GM21423 (cell line): ENCODE results near the gene ARMC10.
"Not testable (repeated sequence)": the region's sequence is repeated elsewhere in the genome, so short reads cannot be mapped to it uniquely, and the experiment has no call there.

Experiments used
- ATAC-seq: cut with Tn5 transposase; IDR thresholded peaks from one replicate; pipeline ENCODE4 v1.9.1; 2021; ENCODE audit warnings: mild to moderate bottlenecking, moderate library complexity; ENCODE audit not compliant: unreplicated experiment

Gene ARMC10

DNA sequence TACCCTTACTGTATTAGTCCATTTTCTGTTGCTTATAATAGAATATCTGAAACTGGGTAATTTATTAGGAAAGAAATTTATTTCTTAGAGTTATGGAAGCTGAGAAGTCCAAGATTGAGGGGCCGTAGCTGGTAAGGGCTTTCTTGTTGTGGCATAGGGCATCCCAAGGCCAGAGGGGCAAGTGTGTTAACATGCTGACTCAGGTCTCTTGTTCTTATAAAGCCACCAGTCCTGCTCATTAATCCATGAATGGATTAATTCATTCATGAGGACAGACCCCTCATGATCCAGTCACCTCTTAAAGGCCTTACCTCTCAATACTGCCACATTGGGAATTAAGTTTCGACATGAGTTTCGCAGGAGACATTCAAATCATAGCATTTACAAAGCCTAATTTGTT lies 2.4 kb downstream of the ARMC10 start:
- ATAC-seq: no peak

DNA sequence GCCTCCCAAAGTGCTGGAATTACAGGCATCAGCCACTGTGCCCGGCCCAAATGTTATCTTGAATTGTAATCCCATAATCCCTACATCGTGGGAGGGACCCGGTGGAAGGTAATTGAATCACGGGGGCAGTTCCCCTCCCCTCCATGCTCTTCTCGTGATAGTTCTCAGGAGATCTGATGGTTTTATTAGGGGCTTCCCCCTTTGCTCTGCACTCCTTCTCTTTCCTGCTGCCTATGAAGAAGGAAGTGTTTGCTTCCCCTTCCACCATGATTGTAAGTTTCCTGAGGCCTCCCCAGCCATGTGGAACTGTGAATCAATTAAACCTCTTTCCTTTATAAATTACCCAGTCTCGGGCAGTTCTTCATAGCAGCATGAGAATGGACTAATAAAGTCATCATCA lies 3.3 kb downstream of the ARMC10 start:
- not testable (repeated sequence) for ATAC-seq

DNA sequence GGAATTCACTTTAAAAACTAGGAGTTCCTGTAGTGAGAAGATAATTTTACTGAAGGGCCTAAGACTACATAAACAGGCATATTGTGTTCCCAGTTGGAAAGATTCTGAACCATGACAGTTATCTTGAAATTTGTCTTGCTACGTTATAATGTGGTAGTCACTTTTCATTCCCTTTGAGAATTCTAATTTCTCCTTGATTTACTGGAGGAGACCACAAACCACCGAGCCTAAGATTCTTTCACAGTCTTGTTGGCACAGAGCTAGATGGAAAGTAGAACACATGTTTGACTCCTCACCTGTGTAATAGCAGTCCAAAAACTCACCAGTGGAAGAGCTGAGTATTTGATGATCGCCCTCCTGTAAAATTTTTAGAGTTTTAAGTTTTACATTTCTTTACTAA lies 4.9 kb downstream of the ARMC10 start:
- ATAC-seq: no peak

GRCh38 chr7:103080923-103081322 lies 6.0 kb downstream of the ARMC10 start:
- ATAC-seq: no peak

DNA sequence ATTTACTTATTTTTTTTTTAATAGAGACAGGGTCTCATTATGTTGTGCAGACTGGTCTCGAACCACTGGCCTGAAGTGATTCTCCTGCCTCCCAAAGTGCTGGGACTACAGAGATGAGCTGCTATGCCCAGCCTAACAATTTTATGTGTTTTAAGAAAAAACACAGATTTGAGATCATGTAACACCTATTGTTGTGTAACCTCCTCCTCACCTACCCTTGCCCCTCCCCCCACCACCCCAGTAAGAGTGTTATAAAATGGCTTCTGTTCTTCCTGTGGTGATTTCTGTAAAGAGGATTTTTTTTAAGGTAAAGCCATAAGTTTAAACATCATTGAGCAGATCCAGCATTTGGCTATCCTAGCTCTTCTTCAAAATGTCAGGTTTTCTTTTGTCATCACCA lies 7.6 kb downstream of the ARMC10 start:
- ATAC-seq: no peak

DNA sequence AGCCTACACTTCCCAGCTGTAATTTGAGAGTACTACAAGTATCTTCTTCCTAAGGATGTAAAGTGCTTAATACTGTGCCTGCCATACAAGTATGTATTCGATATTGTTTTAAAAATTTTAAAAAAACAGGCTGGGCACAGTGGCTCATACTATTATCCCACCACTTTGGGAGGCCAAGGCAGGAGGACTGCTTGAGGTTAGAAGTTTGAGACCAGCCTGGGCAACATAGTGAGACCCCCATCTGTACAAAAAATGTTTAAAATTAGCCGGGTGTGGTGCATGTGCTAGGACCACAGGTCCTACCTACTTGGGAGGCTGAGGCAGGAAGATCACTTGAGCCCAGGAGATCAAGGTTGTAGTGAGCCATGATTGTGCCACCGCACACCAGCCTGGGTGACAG lies 8.3 kb downstream of the ARMC10 start:
- no peak for ATAC-seq

GRCh38 chr7:103092321-103092720 lies 17.4 kb downstream of the ARMC10 start:
- ATAC-seq: not testable (repeated sequence)

- ATAC-seq: no peak
Measured at GRCh38 chr7:103093429-103093828, 18.5 kb downstream of the ARMC10 start.

- ATAC-seq: no peak
Measured at GRCh38 chr7:103094102-103094501, 19.2 kb downstream of the ARMC10 start.

DNA sequence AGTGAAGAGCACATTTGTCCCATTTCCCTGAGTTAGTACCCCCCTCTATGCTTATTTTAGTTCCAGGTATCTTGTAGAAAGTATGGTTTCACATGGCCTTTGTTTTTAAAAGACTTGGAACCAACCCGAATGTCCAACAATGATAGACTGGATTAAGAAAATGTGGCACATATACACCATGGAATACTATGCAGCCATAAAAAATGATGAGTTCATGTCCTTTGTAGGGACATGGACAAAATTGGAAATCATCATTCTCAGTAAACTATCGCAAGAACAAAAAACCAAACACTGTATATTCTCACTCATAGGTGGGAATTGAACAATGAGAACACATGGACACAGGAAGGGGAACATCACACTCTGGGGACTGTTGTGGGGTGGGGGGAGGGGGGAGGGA lies 20.6 kb downstream of the ARMC10 start:
- ATAC-seq: not testable (repeated sequence)

DNA sequence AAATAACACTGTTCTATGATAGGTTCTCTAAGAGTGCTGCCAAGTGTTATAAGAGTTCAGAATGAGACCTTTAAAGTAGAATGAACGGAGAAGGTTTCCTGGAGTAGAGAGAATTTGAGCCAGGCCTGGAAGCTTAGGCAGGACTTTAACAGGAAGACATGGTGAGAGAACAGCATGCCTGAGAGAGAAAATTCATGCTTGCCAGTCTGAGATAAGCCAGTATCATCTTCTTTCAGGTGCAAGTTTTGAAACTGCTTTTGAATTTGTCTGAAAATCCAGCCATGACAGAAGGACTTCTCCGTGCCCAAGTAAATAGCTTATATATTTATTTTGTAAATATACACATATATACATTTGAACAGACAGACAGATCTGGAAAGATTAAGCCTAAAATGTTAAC lies 22.1 kb downstream of the ARMC10 start:
- ATAC-seq: no peak

DNA sequence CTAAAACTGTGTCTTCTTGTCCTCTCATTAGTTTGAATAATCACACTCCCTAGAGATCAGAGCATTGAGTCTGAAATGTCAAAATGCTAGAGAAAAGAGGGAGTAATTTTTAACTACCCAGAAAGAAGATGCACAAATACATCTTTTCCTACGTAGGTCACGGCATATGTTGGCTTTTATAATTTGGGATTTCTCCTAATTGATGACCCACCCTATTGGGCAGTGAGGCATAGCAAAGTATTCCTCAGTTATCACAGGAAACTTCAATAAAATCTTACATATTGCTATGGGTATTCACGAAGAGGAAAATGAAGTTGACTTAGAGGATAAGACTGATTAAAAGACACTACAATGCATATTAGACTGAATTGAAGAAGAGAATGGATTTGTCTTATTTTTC lies 25.4 kb downstream of the ARMC10 start:
- ATAC-seq: no peak

DNA sequence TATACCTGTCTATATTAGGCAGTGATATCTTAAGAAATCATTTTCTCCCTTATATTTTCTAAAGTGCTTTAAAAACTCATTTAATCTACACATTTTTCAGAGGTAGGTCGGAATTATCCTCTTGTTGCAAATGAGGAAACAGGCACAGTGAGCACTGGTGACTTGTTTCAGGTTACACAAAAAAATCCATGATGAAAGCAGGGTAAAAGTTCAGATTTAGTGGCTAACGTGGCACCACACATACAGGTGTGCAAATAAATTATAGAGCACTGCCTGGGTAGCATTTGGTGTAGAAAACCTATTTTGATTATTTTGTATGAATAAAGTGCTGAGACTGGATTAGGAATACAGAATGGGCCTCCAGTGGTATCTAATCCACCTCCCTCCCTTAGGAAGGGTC lies 26.6 kb downstream of the ARMC10 start:
- ATAC-seq: no peak

DNA sequence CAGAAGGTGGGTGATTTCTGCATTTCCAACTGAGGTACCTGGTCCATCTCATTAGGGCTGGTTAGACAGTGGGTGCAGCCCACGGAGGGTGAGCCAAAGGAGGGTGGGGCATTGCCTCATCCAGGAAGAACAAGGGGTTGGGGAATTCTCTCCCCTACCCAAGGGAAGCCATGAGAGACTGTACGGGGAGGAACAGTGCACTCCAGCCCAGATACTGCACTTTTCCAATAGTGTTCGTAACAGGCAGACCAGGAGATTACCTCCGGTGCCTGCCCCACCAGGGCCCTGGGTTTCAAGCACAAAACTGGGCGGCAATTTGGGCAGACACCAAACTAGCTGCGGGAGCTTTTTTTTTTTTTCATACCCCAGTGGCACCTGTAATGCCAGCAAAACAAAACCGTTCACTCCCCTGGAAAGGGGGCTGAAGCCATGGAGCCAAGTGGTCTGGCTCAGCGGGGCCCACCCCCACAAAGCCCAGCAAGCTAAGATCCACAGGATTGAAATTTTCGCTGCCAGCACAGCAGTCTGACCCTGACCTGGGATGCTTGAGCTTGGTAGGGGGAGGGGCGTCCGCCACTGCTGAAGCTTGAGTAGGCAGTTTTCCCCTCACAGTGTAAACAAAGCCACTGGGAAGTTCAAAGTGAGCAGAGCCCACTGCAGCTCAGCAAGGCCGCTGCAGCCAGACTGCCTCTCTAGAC lies 31.2 kb downstream of the ARMC10 start:
- no peak for ATAC-seq

DNA sequence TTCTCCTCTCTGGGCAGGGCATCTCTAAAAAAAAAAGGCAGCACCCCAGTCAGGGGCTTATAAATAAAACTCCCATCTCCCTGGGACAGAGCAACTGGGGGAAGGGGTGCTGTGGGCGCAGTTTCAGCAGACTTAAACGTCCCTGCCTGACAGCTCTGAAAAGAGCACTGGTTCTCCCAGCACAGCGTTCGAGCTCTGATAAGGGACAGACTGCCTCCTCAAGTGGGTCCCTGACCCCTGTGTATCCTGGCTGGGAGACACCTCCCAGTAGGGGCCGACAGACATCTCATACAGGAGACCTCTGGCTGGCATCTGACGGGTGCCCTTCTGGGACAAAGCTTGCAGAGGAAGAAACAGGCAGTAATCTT lies 31.7 kb downstream of the ARMC10 start:
- not testable (repeated sequence) for ATAC-seq

GRCh38 chr7:103113164-103113563 lies 38.2 kb downstream of the ARMC10 start:
- ATAC-seq: no peak

- ATAC-seq: no peak
Measured at GRCh38 chr7:103114576-103115008, 39.7 kb downstream of the ARMC10 start.

DNA sequence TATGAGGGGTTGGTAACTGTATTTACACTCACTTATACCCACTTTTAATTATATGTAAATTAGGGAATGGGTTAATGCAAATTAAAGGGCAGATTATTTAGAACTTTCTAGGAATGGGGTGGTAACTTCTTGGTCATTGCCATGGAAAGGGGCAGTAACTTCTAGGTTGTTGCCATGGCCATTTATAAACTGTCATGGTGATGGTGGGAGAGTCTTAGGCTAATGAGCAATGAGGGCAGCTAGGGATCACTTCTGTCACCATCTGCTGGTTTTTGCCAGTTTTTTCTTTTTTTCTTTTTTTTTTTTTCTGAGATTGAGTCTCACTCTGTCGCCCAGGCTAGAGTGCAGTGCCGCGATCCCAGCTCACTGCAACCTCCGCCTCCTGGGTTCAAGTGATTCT lies 40.8 kb downstream of the ARMC10 start:
- ATAC-seq: no peak

DNA sequence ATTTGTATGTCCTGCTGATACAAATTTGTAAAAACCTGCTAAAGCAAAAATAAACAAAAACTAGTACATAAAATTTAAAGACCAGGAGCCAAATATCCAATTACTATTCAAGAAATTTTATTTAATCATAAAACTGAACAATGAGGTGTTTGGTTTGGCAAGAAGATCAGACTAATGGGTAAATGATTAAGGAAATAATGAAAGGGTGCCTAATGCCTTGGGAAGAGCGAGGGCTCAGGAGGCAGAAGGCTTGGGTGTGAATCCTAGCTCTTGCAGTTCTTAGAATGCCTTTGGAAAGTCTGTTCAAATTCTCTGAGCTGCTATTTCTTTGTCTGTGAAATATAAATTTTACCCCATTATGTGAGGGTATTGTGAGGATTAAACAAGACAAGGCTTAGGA lies 41.6 kb downstream of the ARMC10 start:
- no peak for ATAC-seq

DNA sequence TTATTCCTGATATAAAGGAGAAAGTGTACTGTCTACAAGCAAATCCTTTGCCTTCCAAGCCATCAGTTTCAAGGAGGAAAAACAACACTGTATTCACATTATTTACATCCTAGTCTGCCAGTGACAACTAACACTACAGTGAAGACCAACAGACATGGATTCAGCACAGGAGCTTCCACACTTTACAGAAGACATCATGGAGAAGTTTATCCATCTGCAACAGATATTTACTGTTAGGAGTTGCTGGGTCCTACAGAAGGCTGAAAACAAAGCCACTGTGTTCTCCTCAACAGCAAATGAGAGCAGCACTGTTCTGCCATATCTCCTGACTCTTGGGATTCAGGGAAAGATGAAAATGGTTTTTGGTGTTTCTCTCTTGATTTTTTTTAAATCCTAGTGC lies 42.1 kb downstream of the ARMC10 start:
- ATAC-seq: no peak

GRCh38 chr7:103117465-103117864 lies 42.5 kb downstream of the ARMC10 start:
- no peak for ATAC-seq

DNA sequence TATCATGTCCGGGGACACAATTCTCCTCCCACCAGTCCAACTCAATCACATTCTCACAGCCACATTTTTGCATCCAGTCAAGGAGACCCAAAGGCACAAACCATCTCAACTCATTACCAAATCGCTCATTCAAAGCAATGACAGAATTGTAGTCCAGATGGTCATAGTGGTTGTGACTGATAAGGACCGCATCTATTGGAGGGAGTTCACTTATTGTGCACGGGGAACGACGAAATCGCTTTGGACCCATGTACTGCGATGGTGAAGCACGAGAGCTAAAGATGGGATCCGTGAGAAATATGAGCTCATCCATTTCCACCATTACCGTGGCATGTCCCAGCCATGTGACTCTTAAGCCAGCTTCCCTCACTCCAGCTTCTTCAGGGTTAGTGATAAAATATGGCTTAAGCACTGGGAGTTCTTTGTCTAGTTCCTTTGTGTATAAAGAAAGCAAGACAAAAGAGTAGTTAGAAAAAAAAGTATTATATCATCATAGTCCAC lies 44.9 kb downstream of the ARMC10 start:
- ATAC-seq: no peak

DNA sequence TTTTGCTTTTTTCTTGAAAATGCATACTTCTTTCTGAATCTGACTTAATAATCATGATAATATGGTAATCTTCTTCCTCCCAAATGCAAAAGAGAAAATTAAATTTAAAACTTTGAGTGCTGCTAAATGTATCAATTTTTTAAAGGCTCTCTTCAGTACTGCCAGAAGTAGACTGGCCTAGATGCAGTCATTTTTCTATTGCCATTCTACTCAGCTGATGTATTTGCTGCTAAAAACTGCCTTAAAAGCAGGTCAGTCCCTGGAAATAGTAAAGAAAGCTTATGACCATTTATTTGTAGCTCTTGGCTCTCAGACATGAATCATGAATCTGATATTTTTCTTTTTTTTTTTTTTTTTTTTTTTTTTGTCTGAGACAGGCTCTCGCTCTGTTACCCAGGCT lies 45.4 kb downstream of the ARMC10 start:
- no peak for ATAC-seq
